ENCODE measurements around the gene THAP6.
"Not testable (repeated sequence)": the region's sequence is repeated elsewhere in the genome, so short reads cannot be mapped to it uniquely, and the experiment has no call there.

DNA sequence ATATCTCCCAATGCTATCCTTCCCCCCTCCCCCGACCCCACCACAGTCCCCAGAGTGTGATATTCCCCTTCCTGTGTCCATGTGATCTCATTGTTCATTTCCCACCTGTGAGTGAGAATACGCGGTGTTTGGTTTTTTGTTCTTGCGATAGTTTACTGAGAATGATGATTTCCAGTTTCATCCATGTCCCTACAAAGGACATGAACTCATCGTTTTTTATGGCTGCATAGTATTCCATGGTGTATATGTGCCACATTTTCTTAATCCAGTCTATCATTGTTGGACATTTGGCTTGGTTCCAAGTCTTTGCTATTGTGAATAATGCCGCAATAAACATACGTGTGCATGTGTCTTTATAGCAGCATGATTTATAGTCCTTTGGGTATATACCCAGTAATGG is 5.2 kb downstream of the THAP6 start:
- not testable (repeated sequence) for TF ChIP-seq POLR2A (IDR thresholded peaks at IDR 0.05)
- TF ChIP-seq, protein P1, sequence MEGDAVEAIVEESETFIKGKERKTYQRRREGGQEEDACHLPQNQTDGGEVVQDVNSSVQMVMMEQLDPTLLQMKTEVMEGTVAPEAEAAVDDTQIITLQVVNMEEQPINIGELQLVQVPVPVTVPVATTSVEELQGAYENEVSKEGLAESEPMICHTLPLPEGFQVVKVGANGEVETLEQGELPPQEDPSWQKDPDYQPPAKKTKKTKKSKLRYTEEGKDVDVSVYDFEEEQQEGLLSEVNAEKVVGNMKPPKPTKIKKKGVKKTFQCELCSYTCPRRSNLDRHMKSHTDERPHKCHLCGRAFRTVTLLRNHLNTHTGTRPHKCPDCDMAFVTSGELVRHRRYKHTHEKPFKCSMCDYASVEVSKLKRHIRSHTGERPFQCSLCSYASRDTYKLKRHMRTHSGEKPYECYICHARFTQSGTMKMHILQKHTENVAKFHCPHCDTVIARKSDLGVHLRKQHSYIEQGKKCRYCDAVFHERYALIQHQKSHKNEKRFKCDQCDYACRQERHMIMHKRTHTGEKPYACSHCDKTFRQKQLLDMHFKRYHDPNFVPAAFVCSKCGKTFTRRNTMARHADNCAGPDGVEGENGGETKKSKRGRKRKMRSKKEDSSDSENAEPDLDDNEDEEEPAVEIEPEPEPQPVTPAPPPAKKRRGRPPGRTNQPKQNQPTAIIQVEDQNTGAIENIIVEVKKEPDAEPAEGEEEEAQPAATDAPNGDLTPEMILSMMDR (IDR thresholded peaks at IDR 0.05) = not testable (repeated sequence)

Data from adrenal gland (tissue), 5 donors.